Measurements from ENCODE around the gene AKAP6.

AKAP6 gene

DNA sequence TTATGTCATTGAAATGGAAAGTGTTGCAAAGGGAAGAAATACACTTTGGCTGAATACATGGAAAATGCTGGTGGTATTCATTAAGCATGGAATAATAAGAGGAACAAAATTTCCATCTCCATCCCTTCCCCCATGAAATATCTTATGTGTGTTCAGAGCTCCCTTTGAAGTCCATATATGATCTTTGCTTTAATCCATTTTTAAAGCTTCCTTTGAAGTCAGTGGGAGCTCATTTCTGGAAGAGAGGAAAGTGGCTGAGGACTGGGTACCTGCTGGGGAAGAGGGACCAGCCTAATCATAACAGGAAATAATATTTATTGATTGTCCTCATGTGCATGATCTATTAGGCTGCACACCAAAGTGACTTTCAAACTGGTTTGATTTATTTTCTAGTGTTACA lies 49.2 kb downstream of the AKAP6 start:
- H3K27me3 ChIP-seq (ENCODE audit: control insufficient read depth, low read length), result no peaks in the 10 kb centered on the region
- H3K4me2 ChIP-seq (ENCODE audit: low read length), result no peak overlapping the region
- no peaks in the 10 kb centered on the region for H3F3A ChIP-seq (ENCODE audit: control insufficient read depth, insufficient read depth)
- no peak overlapping the region for H3K4me3 ChIP-seq (ENCODE audit: low read length)
- no peaks in the 10 kb centered on the region for H3K9me3 ChIP-seq (ENCODE audit: control insufficient read depth, insufficient read depth, low read length)
- H3K36me3 ChIP-seq (ENCODE audit: control insufficient read depth, low read length), result no peaks in the 10 kb centered on the region
- no peaks in the 10 kb centered on the region for H3K79me2 ChIP-seq (ENCODE audit: control insufficient read depth, low read length)
- H3K27ac ChIP-seq (ENCODE audit: low read depth, low read length), result no peak overlapping the region
- H3K4me1 ChIP-seq (ENCODE audit: control insufficient read depth, low read length), result no peaks in the 10 kb centered on the region
- H4K20me1 ChIP-seq (ENCODE audit: control insufficient read depth, insufficient read depth, low read depth, low read length), result no peaks in the 10 kb centered on the region
- no peak for TF ChIP-seq EZH2phosphoT487 (IDR thresholded peaks at IDR 0.05; ENCODE audit: borderline replicate concordance, low read length)
- no peaks in the 10 kb centered on the region for H3K9me2 ChIP-seq (replicated peaks; ENCODE audit: control insufficient read depth, low read length)

DNA sequence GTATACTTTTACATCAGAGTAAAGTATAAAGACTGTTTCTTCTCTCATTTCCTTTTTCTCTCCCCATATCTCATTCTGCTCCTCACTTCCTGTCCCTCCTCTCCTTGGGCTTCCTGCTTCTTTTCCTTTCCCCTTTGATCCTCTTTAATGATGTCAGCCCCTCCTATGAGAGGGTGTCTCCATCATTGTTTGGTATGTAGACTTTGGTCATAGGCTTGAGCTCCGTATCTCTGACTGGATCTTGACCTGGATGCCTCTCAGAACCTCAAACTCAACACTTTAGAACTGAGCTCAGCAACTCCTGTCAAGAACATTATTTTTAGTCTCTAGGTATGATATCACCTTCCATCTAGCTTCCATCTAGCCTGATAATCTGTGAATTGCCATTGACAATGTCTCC lies 50.3 kb downstream of the AKAP6 start:
- Histone ChIP-seq H3K27me3 (ENCODE audit: control insufficient read depth, low read length) (no peaks in the 10 kb centered on the region), H3K4me1 (ENCODE audit: control insufficient read depth, low read length) (no peaks in the 10 kb centered on the region), H3K4me3 (ENCODE audit: low read length) (no peak overlapping the region), H3K27ac (ENCODE audit: low read depth, low read length) (no peak overlapping the region), H3F3A (ENCODE audit: control insufficient read depth, insufficient read depth) (no peaks in the 10 kb centered on the region), H3K4me2 (ENCODE audit: low read length) (no peak overlapping the region), H3K36me3 (ENCODE audit: control insufficient read depth, low read length) (no peaks in the 10 kb centered on the region), H3K79me2 (ENCODE audit: control insufficient read depth, low read length) (no peaks in the 10 kb centered on the region), H3K9me2 (replicated peaks; ENCODE audit: control insufficient read depth, low read length) (no peaks in the 10 kb centered on the region), H4K20me1 (ENCODE audit: control insufficient read depth, insufficient read depth, low read depth, low read length) (no peaks in the 10 kb centered on the region), H3K9me3 (ENCODE audit: control insufficient read depth, insufficient read depth, low read length) (no peaks in the 10 kb centered on the region)
- no peak for TF ChIP-seq EZH2phosphoT487 (IDR thresholded peaks at IDR 0.05; ENCODE audit: borderline replicate concordance, low read length)
- TF ChIP-seq, protein P1, sequence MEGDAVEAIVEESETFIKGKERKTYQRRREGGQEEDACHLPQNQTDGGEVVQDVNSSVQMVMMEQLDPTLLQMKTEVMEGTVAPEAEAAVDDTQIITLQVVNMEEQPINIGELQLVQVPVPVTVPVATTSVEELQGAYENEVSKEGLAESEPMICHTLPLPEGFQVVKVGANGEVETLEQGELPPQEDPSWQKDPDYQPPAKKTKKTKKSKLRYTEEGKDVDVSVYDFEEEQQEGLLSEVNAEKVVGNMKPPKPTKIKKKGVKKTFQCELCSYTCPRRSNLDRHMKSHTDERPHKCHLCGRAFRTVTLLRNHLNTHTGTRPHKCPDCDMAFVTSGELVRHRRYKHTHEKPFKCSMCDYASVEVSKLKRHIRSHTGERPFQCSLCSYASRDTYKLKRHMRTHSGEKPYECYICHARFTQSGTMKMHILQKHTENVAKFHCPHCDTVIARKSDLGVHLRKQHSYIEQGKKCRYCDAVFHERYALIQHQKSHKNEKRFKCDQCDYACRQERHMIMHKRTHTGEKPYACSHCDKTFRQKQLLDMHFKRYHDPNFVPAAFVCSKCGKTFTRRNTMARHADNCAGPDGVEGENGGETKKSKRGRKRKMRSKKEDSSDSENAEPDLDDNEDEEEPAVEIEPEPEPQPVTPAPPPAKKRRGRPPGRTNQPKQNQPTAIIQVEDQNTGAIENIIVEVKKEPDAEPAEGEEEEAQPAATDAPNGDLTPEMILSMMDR (IDR thresholded peaks at IDR 0.05; ENCODE audit: low read depth, low read length, poor library complexity, severe bottlenecking), result no peak

- H3K9me3 ChIP-seq (ENCODE audit: control insufficient read depth, insufficient read depth, low read length), result no peaks in the 10 kb centered on the region
- H3K27ac ChIP-seq (ENCODE audit: low read depth, low read length), result no peak overlapping the region
- no peaks in the 10 kb centered on the region for H3K27me3 ChIP-seq (ENCODE audit: control insufficient read depth, low read length)
- no peaks in the 10 kb centered on the region for H3K4me1 ChIP-seq (ENCODE audit: control insufficient read depth, low read length)
- no peaks in the 10 kb centered on the region for H3K9me2 ChIP-seq (replicated peaks; ENCODE audit: control insufficient read depth, low read length)
- H3K79me2 ChIP-seq (ENCODE audit: control insufficient read depth, low read length), result no peaks in the 10 kb centered on the region
- no peak overlapping the region for H3K4me3 ChIP-seq (ENCODE audit: low read length)
- H4K20me1 ChIP-seq (ENCODE audit: control insufficient read depth, insufficient read depth, low read depth, low read length), result no peaks in the 10 kb centered on the region
- H3F3A ChIP-seq (ENCODE audit: control insufficient read depth, insufficient read depth), result no peaks in the 10 kb centered on the region
- no peak for TF ChIP-seq EZH2phosphoT487 (IDR thresholded peaks at IDR 0.05; ENCODE audit: borderline replicate concordance, low read length)
- TF ChIP-seq, protein P1 (IDR thresholded peaks at IDR 0.05; ENCODE audit: low read depth, low read length, poor library complexity, severe bottlenecking), result no peak
- H3K36me3 ChIP-seq (ENCODE audit: control insufficient read depth, low read length), result no peaks in the 10 kb centered on the region
- no peak overlapping the region for H3K4me2 ChIP-seq (ENCODE audit: low read length)
Measured at GRCh38 chr14:32381869-32382268, 52.8 kb downstream of the AKAP6 start.

DNA sequence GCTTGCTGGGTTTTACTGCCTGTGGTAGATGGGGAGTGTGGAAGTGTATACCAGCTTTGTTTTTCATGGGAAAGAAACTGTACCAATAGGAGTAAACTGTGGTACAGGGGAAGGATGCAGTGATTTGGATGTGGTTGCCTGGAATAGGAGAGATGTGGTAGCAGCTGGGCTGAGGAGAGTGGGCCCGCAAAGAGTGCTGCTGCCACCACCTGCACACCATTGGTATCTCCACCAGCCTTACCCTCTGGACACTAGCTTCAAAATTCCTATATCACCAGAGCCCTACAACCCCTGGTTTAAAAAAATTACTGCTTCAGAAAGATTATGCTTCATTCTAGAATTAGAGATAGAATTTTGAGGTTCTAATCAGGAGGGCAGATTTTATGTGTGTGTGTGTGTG lies 53.6 kb downstream of the AKAP6 start:
- no peaks in the 10 kb centered on the region for H3K4me1 ChIP-seq (ENCODE audit: control insufficient read depth, low read length)
- no peaks in the 10 kb centered on the region for H3K36me3 ChIP-seq (ENCODE audit: control insufficient read depth, low read length)
- no peaks in the 10 kb centered on the region for H3K9me2 ChIP-seq (replicated peaks; ENCODE audit: control insufficient read depth, low read length)
- H3K4me3 ChIP-seq (ENCODE audit: low read length), result no peak overlapping the region
- no peaks in the 10 kb centered on the region for H3K79me2 ChIP-seq (ENCODE audit: control insufficient read depth, low read length)
- no peaks in the 10 kb centered on the region for H3K9me3 ChIP-seq (ENCODE audit: control insufficient read depth, insufficient read depth, low read length)
- H3F3A ChIP-seq (ENCODE audit: control insufficient read depth, insufficient read depth), result no peaks in the 10 kb centered on the region
- H3K4me2 ChIP-seq (ENCODE audit: low read length), result no peak overlapping the region
- H3K27ac ChIP-seq (ENCODE audit: low read depth, low read length), result no peak overlapping the region
- H3K27me3 ChIP-seq (ENCODE audit: control insufficient read depth, low read length), result no peaks in the 10 kb centered on the region
- TF ChIP-seq, protein P1 (IDR thresholded peaks at IDR 0.05; ENCODE audit: low read depth, low read length, poor library complexity, severe bottlenecking), result no peak
- TF ChIP-seq EZH2phosphoT487 (IDR thresholded peaks at IDR 0.05; ENCODE audit: borderline replicate concordance, low read length), result no peak
- H4K20me1 ChIP-seq (ENCODE audit: control insufficient read depth, insufficient read depth, low read depth, low read length), result no peaks in the 10 kb centered on the region
